PFSK-1 (cell line): ENCODE measurements around the gene EPS15.

Experiments
- POLR2AphosphoS5 ChIP-seq: IDR thresholded peaks from 2 replicates; pipeline ENCODE4 v1.6.1; 2012; ENCODE audit warnings: low read depth, mild to moderate bottlenecking, control low read depth, low read length, moderate library complexity
- REST ChIP-seq, 2 experiments: IDR thresholded peaks; 2 replicates each; pipeline versions ENCODE4 v1.6.1 to v1.8.0; 2011 to 2012; ENCODE audit warnings: low read depth in 2 of 2, low read length in 2 of 2, control low read depth in 1 of 2, inconsistent platforms in 1 of 2, mild to moderate bottlenecking in 1 of 2, moderate library complexity in 1 of 2; ENCODE audit not compliant: insufficient read depth in 1 of 2
- SIN3A ChIP-seq: IDR thresholded peaks from 2 replicates; pipeline ENCODE4 v1.6.1; 2012; ENCODE audit warnings: mild to moderate bottlenecking, low read length, moderate library complexity, borderline replicate concordance; ENCODE audit not compliant: insufficient read depth
- TAF1 ChIP-seq: IDR thresholded peaks from 2 replicates; pipeline ENCODE4 v1.6.1; 2012; ENCODE audit warnings: low read length, control low read depth, borderline replicate concordance; ENCODE audit not compliant: insufficient read depth

DNA sequence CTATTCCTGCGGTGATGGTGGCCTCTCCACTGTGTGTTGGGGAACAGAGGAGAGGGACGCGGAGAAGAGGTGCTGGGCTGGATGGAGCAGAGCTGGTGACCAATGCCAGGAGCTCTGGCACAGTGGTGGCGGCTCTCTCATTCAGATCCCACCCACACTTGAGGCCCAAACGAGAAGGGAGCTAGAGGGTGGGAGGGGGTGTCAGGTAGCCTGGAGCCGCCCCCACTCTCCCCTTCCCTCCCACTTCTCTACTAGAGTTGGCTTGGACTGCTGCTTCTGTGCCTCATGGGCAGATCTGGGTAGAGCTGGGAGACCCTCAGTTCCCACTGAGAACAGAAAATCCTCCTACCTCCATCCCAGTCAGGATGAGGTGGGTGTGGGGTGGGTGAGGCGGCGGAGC, 192.2 kb downstream of the EPS15 start:
- TF ChIP-seq TAF1 (no peak), POLR2AphosphoS5 (no peak), REST (IDR thresholded peaks at IDR 0.05; ENCODE audit: insufficient read depth in 1 of 2, low read depth in 2 of 2, low read length in 2 of 2) (no peak), SIN3A (no peak)
